HG03196 (cell line): ENCODE data around the gene PRMT5.
"Not testable (repeated sequence)": the region's sequence is repeated elsewhere in the genome, so short reads cannot be mapped to it uniquely, and the experiment has no call there.

Source experiments
- ATAC-seq: cut with Tn5 transposase; IDR thresholded peaks from one replicate; pipeline ENCODE4 v1.9.1; 2021; ENCODE audit not compliant: unreplicated experiment

Gene PRMT5

GRCh38 chr14:22929104-22929960 lies at the start of gene PRMT5:
TSS of gene PRMT5 (minus strand) at chr14:22929376. CDS start at chr14:22929361, 15 bp downstream.
- ATAC-seq: peak; percentile 93

- ATAC-seq: no peak
Observed at GRCh38 chr14:22978487-22978837, 49.3 kb upstream of the PRMT5 start.

GRCh38 chr14:22977684-22978486 lies 48.7 kb upstream of the PRMT5 start:
- ATAC-seq: no peak

GRCh38 chr14:22977434-22977683 lies 48.2 kb upstream of the PRMT5 start:
- no peak for ATAC-seq

- no peak for ATAC-seq
Observed at GRCh38 chr14:22976620-22977433, 47.7 kb upstream of the PRMT5 start.

- no peak for ATAC-seq
Observed at GRCh38 chr14:22974530-22975313, 45.5 kb upstream of the PRMT5 start.

GRCh38 chr14:22973217-22974032 lies 44.2 kb upstream of the PRMT5 start:
- ATAC-seq: no peak

- ATAC-seq: no peak
Observed at GRCh38 chr14:22972313-22972930, 43.2 kb upstream of the PRMT5 start.

GRCh38 chr14:22971152-22971551 lies 42.0 kb upstream of the PRMT5 start:
- no peak for ATAC-seq

- ATAC-seq: no peak
Observed at GRCh38 chr14:22966783-22967269, 37.6 kb upstream of the PRMT5 start.

GRCh38 chr14:22965916-22966782 lies 37.0 kb upstream of the PRMT5 start:
- ATAC-seq: not testable (repeated sequence)

GRCh38 chr14:22962061-22962676 lies 33.0 kb upstream of the PRMT5 start:
- ATAC-seq: no peak

GRCh38 chr14:22955702-22956569 lies 26.8 kb upstream of the PRMT5 start:
- no peak for ATAC-seq

- ATAC-seq: no peak
Observed at GRCh38 chr14:22952418-22952817, 23.2 kb upstream of the PRMT5 start.

GRCh38 chr14:22951795-22952194 lies 22.6 kb upstream of the PRMT5 start:
- not testable (repeated sequence) for ATAC-seq

GRCh38 chr14:22945642-22946041 lies 16.5 kb upstream of the PRMT5 start:
- no peak for ATAC-seq

GRCh38 chr14:22939684-22940083 lies 10.5 kb upstream of the PRMT5 start:
- ATAC-seq: no peak
